GM23338 (cell line): ENCODE measurements around the gene ABI2. TPM values are rescaled to one million over a fixed set of nuclear protein-coding genes. Genes with fewer than 3 reads are reported as not detected.
A peak's percentile ranks its signal among the peaks of the same experiment; 100 is the strongest.

Experiments
- ATAC-seq: fragments of 200-7000 bp; cut with Tn5 transposase; 3 replicates; pipeline ENCODE4 v1.9.1; 2020
- DNase-seq: peaks from one replicate; pipeline ENCODE4 v3.0.0-alpha.2; 2015; ENCODE audit warnings: low spot score
- H2AFZ ChIP-seq: fragments of 200-600 bp; sonication (generic); 2 replicates; pipeline ENCODE4 v1.8.0; 2016; ENCODE audit warnings: antibody characterized with exemption, mild to moderate bottlenecking, moderate library complexity
- H3F3A ChIP-seq: fragments of 200-600 bp; sonication (generic); replicated peaks from 2 replicates; pipeline ENCODE4 v1.8.0; 2017; ENCODE audit warnings: antibody characterized with exemption, mixed run types, low read depth
- H3K27ac ChIP-seq: fragments of 200-600 bp; sonication (generic); 2 replicates; pipeline ENCODE4 v1.6.1; 2016; ENCODE audit warnings: low read depth
- H3K27me3 ChIP-seq: fragments of 200-600 bp; sonication (generic); 2 replicates; pipeline ENCODE4 v1.8.0; 2016; ENCODE audit warnings: mild to moderate bottlenecking, mixed run types, moderate library complexity; ENCODE audit not compliant: insufficient read depth
- H3K36me3 ChIP-seq: fragments of 200-600 bp; sonication (generic); 2 replicates; pipeline ENCODE4 v1.8.0; 2016; ENCODE audit warnings: mild to moderate bottlenecking; ENCODE audit not compliant: insufficient read depth
- H3K4me1 ChIP-seq: fragments of 200-600 bp; sonication (generic); 2 replicates; pipeline ENCODE4 v1.8.0; 2016; ENCODE audit warnings: mild to moderate bottlenecking, moderate library complexity; ENCODE audit not compliant: insufficient read depth
- H3K4me2 ChIP-seq: fragments of 200-600 bp; sonication (generic); 2 replicates; pipeline ENCODE4 v1.7.1; 2017; ENCODE audit warnings: mixed run types
- H3K4me3 ChIP-seq: fragments of 200-600 bp; sonication (generic); 2 replicates; pipeline ENCODE4 v1.6.1; 2016; ENCODE audit warnings: mixed run types
- H3K79me2 ChIP-seq: fragments of 200-600 bp; sonication (generic); replicated peaks from 2 replicates; pipeline ENCODE4 v1.8.0; 2017; ENCODE audit warnings: mild to moderate bottlenecking; ENCODE audit not compliant: insufficient read depth
- H3K9me2 ChIP-seq: fragments of 200-600 bp; sonication (generic); 2 replicates; pipeline ENCODE4 v1.8.0; 2017; ENCODE audit not compliant: insufficient read depth
- H4K20me1 ChIP-seq: fragments of 200-600 bp; sonication (generic); replicated peaks from 2 replicates; pipeline ENCODE4 v1.8.0; 2017; ENCODE audit warnings: mild to moderate bottlenecking; ENCODE audit not compliant: insufficient read depth
- H3K27ac Mint-ChIP-seq: 2 replicates; pipeline ENCODE4 v1.8.0; 2020; ENCODE audit warnings: inconsistent platforms, mild to moderate bottlenecking, moderate library complexity, mixed read lengths
- H3K27me3 Mint-ChIP-seq: 3 replicates; pipeline ENCODE4 v1.8.0; 2022; ENCODE audit warnings: low read depth, mild to moderate bottlenecking, moderate library complexity, mixed read lengths, inconsistent platforms; ENCODE audit not compliant: insufficient read depth, poor library complexity
- H3K36me3 Mint-ChIP-seq: 3 replicates; pipeline ENCODE4 v1.8.0; 2021; ENCODE audit warnings: low read depth, mild to moderate bottlenecking, inconsistent platforms, moderate library complexity, mixed read lengths
- H3K4me1 Mint-ChIP-seq: 3 replicates; pipeline ENCODE4 v1.8.0; 2020; ENCODE audit warnings: mild to moderate bottlenecking, inconsistent platforms, mixed read lengths
- H3K4me3 Mint-ChIP-seq: 3 replicates; pipeline ENCODE4 v1.8.0; 2021; ENCODE audit warnings: moderate library complexity, mild to moderate bottlenecking, inconsistent platforms, mixed read lengths
- H3K9me3 Mint-ChIP-seq: 3 replicates; pipeline ENCODE4 v1.8.0; 2020; ENCODE audit warnings: moderate library complexity, mild to moderate bottlenecking, inconsistent platforms, mixed read lengths
- CTCF ChIP-seq, 2 experiments: fragments of 200-600 bp in 1 of 2; sonication (generic) in 1 of 2; conservative IDR thresholded peaks; 2 replicates each; pipeline versions ENCODE4 v1.5.1 to v1.6.1; 2016 to 2017; ENCODE audit warnings: antibody characterized with exemption in 2 of 2, low read depth in 2 of 2, mild to moderate bottlenecking in 2 of 2, moderate library complexity in 1 of 2
- ETS1 ChIP-seq: IDR thresholded peaks from 2 replicates; pipeline ENCODE4 v1.6.1; 2016; ENCODE audit warnings: antibody characterized with exemption
- EZH2 ChIP-seq: fragments of 200-600 bp; sonication (generic); IDR thresholded peaks from one replicate; pipeline ENCODE4 v1.8.0; 2017; ENCODE audit warnings: antibody characterized with exemption, mild to moderate bottlenecking, low read depth; ENCODE audit not compliant: unreplicated experiment
- JUNB ChIP-seq: IDR thresholded peaks from one replicate; pipeline ENCODE4 v1.6.1; 2016; ENCODE audit warnings: antibody characterized with exemption; ENCODE audit not compliant: unreplicated experiment
- POLR2AphosphoS5 ChIP-seq: IDR thresholded peaks from 2 replicates; pipeline ENCODE4 v1.6.1; 2016; ENCODE audit warnings: antibody characterized with exemption, low read depth
- REST ChIP-seq: IDR thresholded peaks from one replicate; pipeline ENCODE4 v1.6.1; 2018; ENCODE audit warnings: antibody characterized with exemption; ENCODE audit not compliant: unreplicated experiment
- STAT1 ChIP-seq: IDR thresholded peaks from one replicate; pipeline ENCODE4 v1.6.1; 2016; ENCODE audit warnings: antibody characterized with exemption; ENCODE audit not compliant: unreplicated experiment
- ZNF114 ChIP-seq: fragments of 250-450 bp; sonication (Bioruptor Pico); IDR thresholded peaks from 2 replicates; pipeline ENCODE4 v1.5.0; 2020; ENCODE audit warnings: mild to moderate bottlenecking, moderate library complexity
- polyA plus RNA-seq: library from polyadenylated mRNA; unstranded; fragments of >200 nt; fragmentation: Nextera tagmentation; extraction: Ambion mirVana; gene quantifications from 2 replicates; pipeline ENCODE4 v1.2.1, GENCODE V29; 2016
- total RNA-seq: library from RNA; depleted of rRNA; stranded (reverse); fragments of >200 nt; shearing (Covaris generic); gene quantifications from 2 replicates; pipeline ENCODE4 v1.2.3, GENCODE V29; 2014

Gene ABI2
- total and polyA plus RNA-seq, 2 experiments from 2014 or later = 46.5 to 114 TPM

GRCh38 chr2:203451689-203452088 is 123.5 kb downstream of the ABI2 start (continued):
- TF ChIP-seq REST (no peak), STAT1 (no peak), JUNB (no peak), POLR2AphosphoS5 (no peak), ETS1 (no peak), EZH2 (no peak), ZNF114 (CRISPR knock-in tag) (no peak)

GRCh38 chr2:203453858-203454451 is 125.8 kb downstream of the ABI2 start:
- Histone ChIP-seq H4K20me1 (no peaks in the 10 kb centered on the region), H3K36me3 (0 out of 2 replicates have a peak, but pooled peaks cover 4% of the 10 kb centered on the region), H3K4me3 (no peak overlapping the region), H3F3A (no peaks in the 10 kb centered on the region), H3K4me1 (no peaks in the 10 kb centered on the region), H3K9me2 (no peaks in the 10 kb centered on the region), H3K27ac (no peak overlapping the region), H3K4me2 (no peak overlapping the region), H3K79me2 (no peaks in the 10 kb centered on the region), H3K27me3 (no peaks in the 10 kb centered on the region), H2AFZ (no peak overlapping the region)
- no peak overlapping the region for H3K4me3 Mint-ChIP-seq
- ATAC-seq (peak; percentile 45; the same call in 2 of the 3 replicates), DNase-seq (peak; percentile 57)
- H3K27ac Mint-ChIP-seq = no peak overlapping the region
- H3K9me3 Mint-ChIP-seq = no peaks in the 10 kb centered on the region
- H3K36me3 Mint-ChIP-seq = peaks cover 12% of the 10 kb centered on the region; the same call in 2 of the 3 replicates
- H3K27me3 Mint-ChIP-seq = peaks cover 2% of the 10 kb centered on the region
- TF ChIP-seq REST (no peak), CTCF (conservative IDR thresholded peaks at IDR 0.05; ENCODE audit: low read depth in 2 of 2) (peak; percentile 74 to 87)
- H3K4me1 Mint-ChIP-seq = no peaks in the 10 kb centered on the region
